Measurements from ENCODE around the gene MAST4.

MAST4 gene

GRCh38 chr5:67105270-67105669 is 509.1 kb downstream of the MAST4 start:
- no peaks in the 10 kb centered on the region for H3K9me3 ChIP-seq (ENCODE audit: control insufficient read depth, insufficient read depth, low read depth, low read length)
- POLR2A ChIA-PET, result no interaction called here

GRCh38 chr5:67106626-67107342 is 510.6 kb downstream of the MAST4 start:
- POLR2A ChIA-PET, result interaction anchor here (1.4 kb wide), 1 partner anchor 11 kb away, joined by 3 read pairs; no protein-coding TSS in a partner anchor

More at GRCh38 chr5:67105270-67105669, 509.1 kb downstream of the MAST4 start:
- Histone ChIP-seq H3K4me3 (ENCODE audit: low read depth, low read length) (no peak overlapping the region), H3K27ac (ENCODE audit: extremely low read depth, low read depth, low read length) (no peak overlapping the region), H3K4me1 (ENCODE audit: control insufficient read depth, insufficient read depth, low read length) (no peaks in the 10 kb centered on the region), H3K36me3 (ENCODE audit: control insufficient read depth in 2 of 2, insufficient read depth in 1 of 2, low read length in 2 of 2) (peaks cover 0 to 3% of the 10 kb centered on the region in 2 experiments; a peak in 2 of 3 replicates)
- TF ChIP-seq ZNF239 (tag by site-specific recombination; IDR thresholded peaks at IDR 0.05) (no peak), ZNF785 (tag by site-specific recombination; IDR thresholded peaks at IDR 0.05) (no peak), SP3 (tag by site-specific recombination; IDR thresholded peaks at IDR 0.05) (no peak), ZNF280D (tag by site-specific recombination; IDR thresholded peaks at IDR 0.05) (no peak), ZNF629 (tag by site-specific recombination; IDR thresholded peaks at IDR 0.05) (no peak), ZNF133 (tag by site-specific recombination; IDR thresholded peaks at IDR 0.05) (no peak), ZNF791 (tag by site-specific recombination; IDR thresholded peaks at IDR 0.05) (no peak), ZNF600 (tag by site-specific recombination; IDR thresholded peaks at IDR 0.05) (no peak), ZFP69B (tag by site-specific recombination; IDR thresholded peaks at IDR 0.05) (no peak), ZNF521 (tag by site-specific recombination; IDR thresholded peaks at IDR 0.05) (no peak), ZNF530 (tag by site-specific recombination; IDR thresholded peaks at IDR 0.05; ENCODE audit: low read depth) (no peak)
- CTCF ChIA-PET, result no interaction called here

More at GRCh38 chr5:67106626-67107342, 510.6 kb downstream of the MAST4 start:
- Histone ChIP-seq H3K4me3 (ENCODE audit: low read depth, low read length) (no peak overlapping the region), H3K36me3 (ENCODE audit: control insufficient read depth in 2 of 2, insufficient read depth in 1 of 2, low read length in 2 of 2) (peaks cover 0 to 3% of the 10 kb centered on the region in 2 experiments; a peak in 2 of 3 replicates), H3K27ac (ENCODE audit: extremely low read depth, low read depth, low read length) (no peak overlapping the region), H3K9me3 (ENCODE audit: control insufficient read depth, insufficient read depth, low read depth, low read length) (no peaks in the 10 kb centered on the region), H3K4me1 (ENCODE audit: control insufficient read depth, insufficient read depth, low read length) (no peaks in the 10 kb centered on the region)
- no peak for TF ChIP-seq ZNF18 (tag by site-specific recombination; IDR thresholded peaks at IDR 0.05)
- TF ChIP-seq ZNF223 (tag by site-specific recombination; IDR thresholded peaks at IDR 0.05), result no peak
- TF ChIP-seq ZFP41 (tag by site-specific recombination; IDR thresholded peaks at IDR 0.05; ENCODE audit: borderline replicate concordance), result no peak
- no peak for TF ChIP-seq ZNF10 (tag by site-specific recombination; IDR thresholded peaks at IDR 0.05)
- TF ChIP-seq ZFP3 (tag by site-specific recombination; IDR thresholded peaks at IDR 0.05; ENCODE audit: low read depth), result no peak
- TF ChIP-seq ZNF423 (tag by site-specific recombination; IDR thresholded peaks at IDR 0.05), result no peak
- no peak for TF ChIP-seq ZNF704 (tag by site-specific recombination; IDR thresholded peaks at IDR 0.05)
- no peak for TF ChIP-seq ZNF274 (IDR thresholded peaks at IDR 0.05; ENCODE audit: low read length)
- no peak for TF ChIP-seq ZNF274 (tag by site-specific recombination; IDR thresholded peaks at IDR 0.05; ENCODE audit: borderline replicate concordance)
- no peak for TF ChIP-seq ZNF645 (tag by site-specific recombination; IDR thresholded peaks at IDR 0.05)
- CTCF ChIA-PET, result no interaction called here
